ENCODE results near the gene SH3RF1. TPM values are rescaled to one million over a fixed set of nuclear protein-coding genes. Genes with fewer than 3 reads are reported as not detected.

SH3RF1 gene
- total and polyA plus RNA-seq, 2 donors, result 2.0 to 3.7 TPM

DNA sequence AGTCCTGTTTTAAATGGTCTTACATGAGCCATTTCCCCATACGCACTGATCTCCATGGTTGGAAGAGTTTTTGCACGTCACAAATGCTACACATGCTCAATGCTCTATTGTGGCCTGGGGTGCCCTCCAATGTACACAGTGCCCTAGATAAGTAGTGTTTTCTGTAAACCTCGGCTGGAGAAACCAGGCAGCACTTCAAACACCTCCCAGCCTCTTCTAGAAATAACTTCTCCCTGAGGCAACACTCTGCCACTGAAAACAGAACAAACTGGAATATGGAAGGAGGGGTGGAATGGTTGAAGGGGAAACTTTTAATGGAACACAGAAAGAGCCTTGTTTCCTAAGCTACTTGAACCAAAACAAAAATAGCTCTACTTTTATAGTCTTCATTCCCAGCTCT lies 136.8 kb downstream of the SH3RF1 start:
- Histone ChIP-seq H3K36me3 (ENCODE audit: control insufficient read depth in 2 of 2, insufficient read depth in 2 of 2, low read length in 1 of 2) (no peaks in the 10 kb centered on the region), H3K4me3 (ENCODE audit: low read length in 2 of 2) (no peak overlapping the region), H3K27me3 (ENCODE audit: control insufficient read depth in 2 of 2, insufficient read depth in 1 of 2, low read length in 1 of 2) (no peaks in the 10 kb centered on the region), H3K27ac (ENCODE audit: low read depth in 1 of 2, low read length in 1 of 2) (no peak overlapping the region), H3K4me1 (ENCODE audit: control insufficient read depth in 2 of 2, insufficient read depth in 2 of 2, low read length in 2 of 2) (no peaks in the 10 kb centered on the region), H3K9me3 (ENCODE audit: control insufficient read depth in 2 of 2, insufficient read depth in 1 of 2, low read length in 1 of 2) (no peaks in the 10 kb centered on the region)
- DNase-seq (ENCODE audit: low read depth in 6 of 9, low spot score in 9 of 9), result no peak
- WGBS, result 98% methylated on average over 3 of the region's 3 CpGs

DNA sequence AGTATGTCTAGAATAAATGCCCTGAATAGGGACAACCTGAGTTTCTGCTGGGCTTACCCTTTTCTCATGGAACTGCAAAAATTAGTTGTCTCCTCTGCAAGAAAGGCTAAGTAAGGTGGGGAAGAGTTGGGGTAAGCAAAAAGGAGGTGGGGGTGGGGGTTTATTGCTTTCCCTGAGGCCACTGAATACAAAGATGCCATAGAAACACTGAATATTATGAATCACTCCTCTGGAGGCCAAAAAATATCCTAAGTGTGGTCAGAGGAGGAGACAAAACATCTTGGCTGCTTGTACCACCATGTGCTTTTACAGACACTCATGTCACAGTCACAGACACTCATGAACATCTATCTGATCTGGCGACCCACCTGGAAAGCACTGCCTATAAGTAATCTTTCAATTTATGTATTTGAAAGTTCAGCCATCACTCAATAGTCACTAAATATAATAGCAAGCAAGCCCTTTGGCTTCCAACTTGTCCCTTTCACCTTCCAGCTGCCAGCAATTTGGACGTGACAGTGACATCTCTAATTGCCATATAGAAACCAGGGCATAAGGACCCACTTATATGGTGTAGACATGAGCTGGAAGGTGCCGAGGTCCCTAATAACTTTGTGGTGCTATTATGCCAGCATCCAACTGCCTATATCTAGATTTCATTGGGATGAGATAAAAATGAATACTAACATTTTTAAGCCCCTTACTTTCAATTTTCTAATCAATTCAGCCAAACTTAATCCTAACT lies 138.0 kb downstream of the SH3RF1 start:
- Histone ChIP-seq H3K27ac (ENCODE audit: low read depth in 1 of 2, low read length in 1 of 2) (no peak overlapping the region), H3K4me1 (ENCODE audit: control insufficient read depth in 2 of 2, insufficient read depth in 2 of 2, low read length in 2 of 2) (no peaks in the 10 kb centered on the region), H3K4me3 (ENCODE audit: low read length in 2 of 2) (no peak overlapping the region), H3K36me3 (ENCODE audit: control insufficient read depth in 2 of 2, insufficient read depth in 2 of 2, low read length in 1 of 2) (no peaks in the 10 kb centered on the region), H3K9me3 (ENCODE audit: control insufficient read depth in 2 of 2, insufficient read depth in 1 of 2, low read length in 1 of 2) (no peaks in the 10 kb centered on the region), H3K27me3 (ENCODE audit: control insufficient read depth in 2 of 2, insufficient read depth in 1 of 2, low read length in 1 of 2) (no peaks in the 10 kb centered on the region)
- DNase-seq (ENCODE audit: low read depth in 6 of 9, low spot score in 9 of 9), result no peak
- 97% methylated on average over 3 of the region's 3 CpGs for WGBS

DNA sequence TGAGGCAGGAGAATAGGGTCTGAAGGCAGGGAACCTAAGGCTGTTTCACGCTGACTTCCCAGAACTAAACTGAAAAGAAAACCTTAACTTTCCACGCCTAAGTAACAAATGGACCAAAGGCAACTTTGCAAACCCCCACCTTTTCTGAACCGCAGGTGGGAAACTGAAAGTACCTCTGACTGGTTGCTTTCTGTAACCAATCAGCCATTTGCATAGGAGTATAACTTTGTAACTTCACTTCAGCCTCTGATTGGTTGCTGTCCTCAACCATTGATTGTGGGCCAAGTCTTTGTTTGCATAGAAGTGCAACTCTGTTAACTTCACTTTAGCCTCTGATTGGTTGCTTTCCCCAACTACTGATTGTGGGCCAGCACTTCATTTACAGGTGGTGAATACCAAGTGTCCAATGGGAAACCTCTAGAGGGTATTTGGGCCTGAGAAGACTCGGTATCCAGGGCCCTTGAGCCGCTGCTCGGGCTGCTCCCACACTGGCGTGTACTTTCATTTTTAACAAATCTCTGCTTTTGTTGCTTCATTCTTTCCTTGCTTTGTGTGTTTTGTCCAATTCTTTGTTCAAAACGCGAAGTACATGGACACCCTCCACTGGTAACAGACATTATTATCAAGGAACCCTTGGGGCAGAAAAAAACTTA lies 139.1 kb downstream of the SH3RF1 start:
- H3K27me3 ChIP-seq (ENCODE audit: control insufficient read depth in 2 of 2, insufficient read depth in 1 of 2, low read length in 1 of 2), result no peaks in the 10 kb centered on the region
- no peaks in the 10 kb centered on the region for H3K36me3 ChIP-seq (ENCODE audit: control insufficient read depth in 2 of 2, insufficient read depth in 2 of 2, low read length in 1 of 2)
- no peak overlapping the region for H3K4me3 ChIP-seq (ENCODE audit: low read length in 2 of 2)
- 98% methylated on average over 9 of the region's 9 CpGs for WGBS
- H3K27ac ChIP-seq (ENCODE audit: low read depth in 1 of 2, low read length in 1 of 2), result no peak overlapping the region
- no peak for DNase-seq (ENCODE audit: low read depth in 6 of 9, low spot score in 9 of 9)
- H3K9me3 ChIP-seq (ENCODE audit: control insufficient read depth in 2 of 2, insufficient read depth in 1 of 2, low read length in 1 of 2), result no peaks in the 10 kb centered on the region
- no peaks in the 10 kb centered on the region for H3K4me1 ChIP-seq (ENCODE audit: control insufficient read depth in 2 of 2, insufficient read depth in 2 of 2, low read length in 2 of 2)

DNA sequence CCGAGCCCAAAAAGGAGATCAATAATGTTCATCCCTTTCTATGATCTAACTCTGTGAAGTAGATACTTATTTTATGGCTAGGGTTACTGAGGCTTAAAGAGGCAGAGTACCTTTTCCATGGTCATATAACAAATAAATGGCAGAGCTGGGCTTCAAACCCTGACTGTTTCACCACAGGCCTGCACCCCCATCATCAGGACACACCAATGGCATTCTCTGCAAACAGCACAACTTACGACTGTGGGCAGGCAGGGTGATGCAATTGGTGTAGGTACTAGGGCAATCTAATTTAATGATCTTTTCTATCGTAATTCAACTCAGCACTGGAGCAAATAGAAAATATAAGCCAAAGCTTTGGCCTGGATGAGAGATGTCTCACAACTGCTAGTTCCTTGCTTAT lies 141.9 kb downstream of the SH3RF1 start:
- DNase-seq (ENCODE audit: low read depth in 6 of 9, low spot score in 9 of 9), result no peak
- Histone ChIP-seq H3K27ac (ENCODE audit: low read depth in 1 of 2, low read length in 1 of 2) (no peak overlapping the region), H3K4me1 (ENCODE audit: control insufficient read depth in 2 of 2, insufficient read depth in 2 of 2, low read length in 2 of 2) (no peaks in the 10 kb centered on the region), H3K9me3 (ENCODE audit: control insufficient read depth in 2 of 2, insufficient read depth in 1 of 2, low read length in 1 of 2) (no peaks in the 10 kb centered on the region), H3K27me3 (ENCODE audit: control insufficient read depth in 2 of 2, insufficient read depth in 1 of 2, low read length in 1 of 2) (no peaks in the 10 kb centered on the region), H3K4me3 (ENCODE audit: low read length in 2 of 2) (no peak overlapping the region), H3K36me3 (ENCODE audit: control insufficient read depth in 2 of 2, insufficient read depth in 2 of 2, low read length in 1 of 2) (no peaks in the 10 kb centered on the region)
- WGBS, result 98% methylated on average over 3 of the region's 3 CpGs

DNA sequence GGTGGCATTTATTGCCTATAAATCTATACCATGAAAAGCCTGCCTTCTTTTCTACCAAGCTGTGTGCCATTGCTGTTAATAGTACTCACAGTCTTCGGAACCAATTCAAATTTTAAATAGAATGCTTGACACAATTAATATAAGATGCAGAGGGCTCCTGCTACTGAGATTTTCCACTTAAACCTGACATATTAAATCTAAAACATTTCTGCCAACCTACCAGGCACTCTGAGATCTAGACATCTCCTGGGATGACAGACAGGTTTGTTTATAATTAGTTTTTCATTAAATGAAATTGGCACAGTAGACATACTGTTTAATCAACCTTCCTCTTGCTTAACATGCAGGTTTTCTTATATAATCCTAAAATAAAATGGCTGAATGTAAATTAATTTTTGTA lies 143.4 kb downstream of the SH3RF1 start:
- Histone ChIP-seq H3K36me3 (ENCODE audit: control insufficient read depth in 2 of 2, insufficient read depth in 2 of 2, low read length in 1 of 2) (no peaks in the 10 kb centered on the region), H3K27me3 (ENCODE audit: control insufficient read depth in 2 of 2, insufficient read depth in 1 of 2, low read length in 1 of 2) (no peaks in the 10 kb centered on the region), H3K9me3 (ENCODE audit: control insufficient read depth in 2 of 2, insufficient read depth in 1 of 2, low read length in 1 of 2) (no peaks in the 10 kb centered on the region), H3K27ac (ENCODE audit: low read depth in 1 of 2, low read length in 1 of 2) (no peak overlapping the region), H3K4me1 (ENCODE audit: control insufficient read depth in 2 of 2, insufficient read depth in 2 of 2, low read length in 2 of 2) (no peaks in the 10 kb centered on the region), H3K4me3 (ENCODE audit: low read length in 2 of 2) (no peak overlapping the region)
- DNase-seq (ENCODE audit: low read depth in 6 of 9, low spot score in 9 of 9), result no peak
- WGBS, result 97% methylated on average over 1 of the region's 1 CpG

DNA sequence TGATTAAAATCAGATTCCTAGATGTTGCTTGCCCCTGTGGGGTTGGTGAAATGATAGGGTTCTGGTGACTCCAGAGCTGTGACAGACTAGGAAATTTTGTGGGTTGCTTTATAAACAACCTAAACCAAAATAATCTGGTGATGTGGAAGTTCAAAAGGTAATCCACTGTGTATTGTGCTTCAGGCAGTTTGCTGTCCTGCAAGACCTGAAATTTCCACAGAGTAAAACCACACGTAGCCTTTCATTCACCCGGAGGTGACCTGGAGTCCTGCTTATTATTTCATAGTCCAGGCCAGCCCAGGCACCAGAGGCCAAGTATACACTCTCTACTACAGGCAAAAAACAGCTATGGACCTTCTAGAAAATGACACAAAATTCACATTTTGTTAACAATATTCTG lies 146.1 kb downstream of the SH3RF1 start:
- H3K27me3 ChIP-seq (ENCODE audit: control insufficient read depth in 2 of 2, insufficient read depth in 1 of 2, low read length in 1 of 2), result no peaks in the 10 kb centered on the region
- H3K9me3 ChIP-seq (ENCODE audit: control insufficient read depth in 2 of 2, insufficient read depth in 1 of 2, low read length in 1 of 2), result no peaks in the 10 kb centered on the region
- DNase-seq (ENCODE audit: low read depth in 6 of 9, low spot score in 9 of 9), result no peak
- no peaks in the 10 kb centered on the region for H3K36me3 ChIP-seq (ENCODE audit: control insufficient read depth in 2 of 2, insufficient read depth in 2 of 2, low read length in 1 of 2)
- no peak overlapping the region for H3K4me3 ChIP-seq (ENCODE audit: low read length in 2 of 2)
- 100% methylated on average over 2 of the region's 2 CpGs for WGBS
- H3K27ac ChIP-seq (ENCODE audit: low read depth in 1 of 2, low read length in 1 of 2), result no peak overlapping the region
- H3K4me1 ChIP-seq (ENCODE audit: control insufficient read depth in 2 of 2, insufficient read depth in 2 of 2, low read length in 2 of 2), result no peaks in the 10 kb centered on the region

DNA sequence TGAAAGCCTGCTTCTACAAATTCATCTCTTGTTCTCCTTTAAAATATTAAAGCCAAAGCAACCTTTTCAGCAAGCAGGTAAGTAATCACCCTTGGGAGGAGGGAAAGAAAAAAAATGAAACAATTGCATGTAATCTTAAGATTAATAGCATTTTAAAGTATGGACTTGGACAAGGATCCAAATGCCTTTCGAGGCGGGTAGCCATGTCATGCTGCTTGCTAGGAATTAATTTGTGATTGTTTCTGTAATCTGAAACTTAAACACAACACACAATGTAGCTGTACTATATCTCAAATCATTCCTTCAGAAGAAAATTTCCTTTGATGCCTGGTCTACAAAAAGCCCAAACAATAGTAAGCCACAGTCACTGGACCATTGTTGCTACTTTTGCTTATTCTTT lies 148.3 kb downstream of the SH3RF1 start:
- Histone ChIP-seq H3K4me3 (ENCODE audit: low read length in 2 of 2) (no peak overlapping the region), H3K36me3 (ENCODE audit: control insufficient read depth in 2 of 2, insufficient read depth in 2 of 2, low read length in 1 of 2) (no peaks in the 10 kb centered on the region), H3K9me3 (ENCODE audit: control insufficient read depth in 2 of 2, insufficient read depth in 1 of 2, low read length in 1 of 2) (no peaks in the 10 kb centered on the region), H3K27ac (ENCODE audit: low read depth in 1 of 2, low read length in 1 of 2) (no peak overlapping the region), H3K27me3 (ENCODE audit: control insufficient read depth in 2 of 2, insufficient read depth in 1 of 2, low read length in 1 of 2) (no peaks in the 10 kb centered on the region), H3K4me1 (ENCODE audit: control insufficient read depth in 2 of 2, insufficient read depth in 2 of 2, low read length in 2 of 2) (no peaks in the 10 kb centered on the region)
- WGBS, result 94% methylated on average over 2 of the region's 2 CpGs
- no peak for DNase-seq (ENCODE audit: low read depth in 6 of 9, low spot score in 9 of 9)

DNA sequence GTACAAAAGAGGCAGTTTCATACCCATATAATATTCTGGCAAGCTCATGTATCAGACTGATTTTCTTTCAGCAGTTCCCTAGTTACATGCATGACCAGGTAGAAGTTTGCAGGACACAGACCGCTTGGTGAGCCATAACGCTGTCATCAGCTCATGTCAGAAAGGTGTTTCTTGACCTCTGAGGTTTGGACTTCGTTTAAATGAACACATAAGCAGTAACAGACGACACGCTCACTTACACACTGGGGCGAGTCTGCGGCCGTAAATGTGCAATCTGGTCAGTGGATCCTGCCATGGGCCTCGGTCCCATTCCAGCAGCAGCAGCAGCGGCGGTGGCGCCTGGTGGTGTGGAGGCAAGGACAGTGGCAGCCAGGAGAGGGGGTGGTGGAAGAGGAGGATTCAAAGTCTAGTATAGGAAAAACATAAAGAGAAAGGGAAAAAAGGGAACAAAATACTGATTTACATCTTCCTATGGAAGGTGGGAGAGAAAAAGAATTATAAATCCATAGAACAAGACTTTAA lies 148.8 kb downstream of the SH3RF1 start:
- DNase-seq (ENCODE audit: low read depth in 6 of 9, low spot score in 9 of 9), result no peak
- no peaks in the 10 kb centered on the region for H3K27me3 ChIP-seq (ENCODE audit: control insufficient read depth in 2 of 2, insufficient read depth in 1 of 2, low read length in 1 of 2)
- no peak overlapping the region for H3K27ac ChIP-seq (ENCODE audit: low read depth in 1 of 2, low read length in 1 of 2)
- no peak overlapping the region for H3K4me3 ChIP-seq (ENCODE audit: low read length in 2 of 2)
- H3K4me1 ChIP-seq (ENCODE audit: control insufficient read depth in 2 of 2, insufficient read depth in 2 of 2, low read length in 2 of 2), result no peaks in the 10 kb centered on the region
- H3K9me3 ChIP-seq (ENCODE audit: control insufficient read depth in 2 of 2, insufficient read depth in 1 of 2, low read length in 1 of 2), result no peaks in the 10 kb centered on the region
- 95% methylated on average over 12 of the region's 12 CpGs for WGBS
- no peaks in the 10 kb centered on the region for H3K36me3 ChIP-seq (ENCODE audit: control insufficient read depth in 2 of 2, insufficient read depth in 2 of 2, low read length in 1 of 2)

DNA sequence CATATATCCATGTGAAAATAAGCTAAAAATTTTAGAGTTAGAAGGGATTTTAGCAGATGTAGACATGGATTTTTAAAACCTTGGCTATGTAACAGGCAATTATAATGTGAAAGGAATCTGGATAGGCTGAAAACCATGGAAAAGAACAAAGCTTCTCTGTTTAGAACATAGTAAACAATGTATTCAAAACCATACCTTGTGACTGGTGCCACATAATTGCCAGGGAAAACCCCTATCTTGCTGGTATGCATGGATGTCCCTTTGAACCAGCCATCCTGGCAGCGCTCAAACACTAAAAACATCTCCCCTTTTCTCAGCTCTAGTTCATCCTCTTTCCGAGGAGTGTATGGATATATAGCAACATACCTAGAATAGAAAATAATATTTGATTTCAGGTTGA lies 150.1 kb downstream of the SH3RF1 start:
- H3K4me3 ChIP-seq (ENCODE audit: low read length in 2 of 2), result no peak overlapping the region
- H3K9me3 ChIP-seq (ENCODE audit: control insufficient read depth in 2 of 2, insufficient read depth in 1 of 2, low read length in 1 of 2), result no peaks in the 10 kb centered on the region
- H3K27me3 ChIP-seq (ENCODE audit: control insufficient read depth in 2 of 2, insufficient read depth in 1 of 2, low read length in 1 of 2), result no peaks in the 10 kb centered on the region
- H3K36me3 ChIP-seq (ENCODE audit: control insufficient read depth in 2 of 2, insufficient read depth in 2 of 2, low read length in 1 of 2), result no peaks in the 10 kb centered on the region
- no peak for DNase-seq (ENCODE audit: low read depth in 6 of 9, low spot score in 9 of 9)
- WGBS, result 98% methylated on average over 2 of the region's 2 CpGs
- no peaks in the 10 kb centered on the region for H3K4me1 ChIP-seq (ENCODE audit: control insufficient read depth in 2 of 2, insufficient read depth in 2 of 2, low read length in 2 of 2)
- no peak overlapping the region for H3K27ac ChIP-seq (ENCODE audit: low read depth in 1 of 2, low read length in 1 of 2)
